Measurements from ENCODE around the gene SLC25A28. TPM values are rescaled to one million over a fixed set of nuclear protein-coding genes. Genes with fewer than 3 reads are reported as not detected.

The SLC25A28 gene
- total RNA-seq, result 10 to 100 TPM; 50.1 to 53.3 TPM

DNA sequence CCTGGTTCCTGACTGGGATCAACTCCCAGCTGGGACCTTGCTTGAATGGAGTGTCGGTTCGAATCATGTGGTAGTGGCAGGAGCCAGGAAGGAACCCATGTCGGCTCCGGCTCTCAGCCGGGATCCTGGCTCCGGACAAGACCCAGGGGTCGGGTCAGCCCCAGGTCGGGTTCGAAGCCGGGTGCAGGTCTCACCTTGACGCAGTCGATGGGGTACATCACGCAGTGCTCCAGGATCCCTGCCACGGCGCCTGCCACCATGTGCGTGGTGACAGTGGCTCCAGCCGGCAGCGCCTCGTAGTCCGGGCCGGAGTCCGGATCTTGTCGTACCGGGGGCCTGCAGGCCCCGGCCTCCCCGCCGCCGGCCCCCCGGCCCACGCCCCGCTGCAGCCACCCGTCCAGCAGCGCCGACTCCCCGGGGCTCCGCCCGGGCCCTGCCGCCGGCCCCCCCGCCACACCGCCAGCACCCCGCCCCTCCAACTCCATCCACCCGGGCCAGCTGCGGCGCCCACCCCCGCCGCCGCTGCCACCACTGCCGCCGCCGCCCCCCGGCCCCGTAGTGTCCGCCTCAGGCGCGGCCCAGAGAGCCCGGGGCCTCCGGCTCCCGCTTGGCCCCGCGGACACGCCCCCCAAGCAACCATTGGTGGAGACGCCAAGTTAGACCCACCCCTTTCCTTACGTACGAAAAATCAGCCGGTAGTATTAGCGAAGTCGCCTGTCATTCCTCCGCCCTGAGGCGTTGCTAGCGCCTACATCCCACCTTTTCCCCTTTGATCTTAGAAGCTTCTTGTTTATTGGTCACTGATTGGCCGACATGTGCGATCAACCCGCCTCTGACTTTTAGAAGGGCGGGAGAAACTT, at the start of gene SLC25A28:
Gene SLC25A28 (minus strand): TSS at position 589 of the 860 bp plus-strand sequence. CDS start 104 bp downstream, at position 485.
- Histone ChIP-seq H3K9me3 (no peaks in the 10 kb centered on the region), H3K4me3 (peak within 1 kb of the TSS; percentile 69), H3K36me3 (no peaks in the 10 kb centered on the region), H3K27me3 (replicated peaks; ENCODE audit: insufficient read depth) (no peaks in the 10 kb centered on the region), H3K27ac (peak within 1 kb of the TSS; percentile 90 to 98), H3K4me1 (ENCODE audit: control insufficient read depth in 1 of 2, low read depth in 2 of 2) (peaks cover 32 to 38% of the 10 kb centered on the region in 2 donors)
- ATAC-seq (ENCODE audit: insufficient number of reproducible peaks, low FRiP score, low read depth) (peak; percentile 97), DNase-seq (ENCODE audit: low spot score) (peak; percentile 81)
- TF ChIP-seq, protein P1, sequence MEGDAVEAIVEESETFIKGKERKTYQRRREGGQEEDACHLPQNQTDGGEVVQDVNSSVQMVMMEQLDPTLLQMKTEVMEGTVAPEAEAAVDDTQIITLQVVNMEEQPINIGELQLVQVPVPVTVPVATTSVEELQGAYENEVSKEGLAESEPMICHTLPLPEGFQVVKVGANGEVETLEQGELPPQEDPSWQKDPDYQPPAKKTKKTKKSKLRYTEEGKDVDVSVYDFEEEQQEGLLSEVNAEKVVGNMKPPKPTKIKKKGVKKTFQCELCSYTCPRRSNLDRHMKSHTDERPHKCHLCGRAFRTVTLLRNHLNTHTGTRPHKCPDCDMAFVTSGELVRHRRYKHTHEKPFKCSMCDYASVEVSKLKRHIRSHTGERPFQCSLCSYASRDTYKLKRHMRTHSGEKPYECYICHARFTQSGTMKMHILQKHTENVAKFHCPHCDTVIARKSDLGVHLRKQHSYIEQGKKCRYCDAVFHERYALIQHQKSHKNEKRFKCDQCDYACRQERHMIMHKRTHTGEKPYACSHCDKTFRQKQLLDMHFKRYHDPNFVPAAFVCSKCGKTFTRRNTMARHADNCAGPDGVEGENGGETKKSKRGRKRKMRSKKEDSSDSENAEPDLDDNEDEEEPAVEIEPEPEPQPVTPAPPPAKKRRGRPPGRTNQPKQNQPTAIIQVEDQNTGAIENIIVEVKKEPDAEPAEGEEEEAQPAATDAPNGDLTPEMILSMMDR (IDR thresholded peaks at IDR 0.05), result no peak

DNA sequence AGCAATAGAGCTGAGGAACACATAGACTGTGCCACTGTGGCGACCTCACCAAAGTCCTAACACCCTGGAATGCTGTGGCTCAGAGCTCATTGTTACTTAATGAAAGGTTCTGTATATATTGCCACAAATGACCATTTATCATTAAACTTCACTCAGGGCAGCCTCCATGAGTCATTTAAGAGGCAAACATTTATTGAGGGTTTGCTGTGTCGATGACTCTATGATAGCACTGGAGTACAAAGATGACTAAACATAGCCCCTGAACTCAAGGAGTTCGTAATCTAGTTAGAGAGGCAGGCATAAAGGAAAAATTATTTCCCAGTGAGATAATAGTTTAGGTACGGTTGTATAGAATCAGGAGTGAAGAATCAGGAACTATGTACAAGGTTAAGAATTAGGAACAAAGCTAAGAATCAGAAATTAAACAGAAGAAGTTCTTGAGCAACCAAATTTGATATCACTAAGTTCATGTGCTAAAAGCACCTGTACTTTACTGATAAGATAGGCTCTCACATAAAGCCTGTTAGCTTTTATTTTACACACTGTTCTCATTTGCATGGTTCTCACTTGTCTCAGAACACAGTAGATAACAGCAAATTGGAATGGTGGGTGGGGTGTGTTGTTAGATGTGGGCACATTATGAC, 47.0 kb upstream of the SLC25A28 start:
- no peak overlapping the region for H3K27ac ChIP-seq
- peaks cover 7% of the 10 kb centered on the region for H3K36me3 ChIP-seq

GRCh38 chr10:99665304-99665703, 45.1 kb upstream of the SLC25A28 start:
- TF ChIP-seq, protein P1 (IDR thresholded peaks at IDR 0.05), result no peak
- no peak overlapping the region for H3K4me3 ChIP-seq
- DNase-seq (ENCODE audit: low spot score) (no peak), ATAC-seq (ENCODE audit: insufficient number of reproducible peaks, low FRiP score, low read depth) (no peak)
- H3K4me1 ChIP-seq (ENCODE audit: control insufficient read depth in 1 of 2, low read depth in 2 of 2), result peaks cover 0 to 1% of the 10 kb centered on the region in 2 donors
- H3K9me3 ChIP-seq, result no peaks in the 10 kb centered on the region
- no peak overlapping the region for H3K27ac ChIP-seq
- H3K36me3 ChIP-seq, result peaks cover 7% of the 10 kb centered on the region
- no peaks in the 10 kb centered on the region for H3K27me3 ChIP-seq (replicated peaks; ENCODE audit: insufficient read depth)

More for the DNA sequence above, 47.0 kb upstream of the SLC25A28 start:
- Histone ChIP-seq H3K27me3 (replicated peaks; ENCODE audit: insufficient read depth) (no peaks in the 10 kb centered on the region), H3K9me3 (no peaks in the 10 kb centered on the region), H3K4me1 (ENCODE audit: control insufficient read depth in 1 of 2, low read depth in 2 of 2) (no peaks in the 10 kb centered on the region), H3K4me3 (no peak overlapping the region)
- TF ChIP-seq, protein P1 (IDR thresholded peaks at IDR 0.05), result no peak
- no peak for DNase-seq (ENCODE audit: low spot score)
- no peak for ATAC-seq (ENCODE audit: insufficient number of reproducible peaks, low FRiP score, low read depth)

DNA sequence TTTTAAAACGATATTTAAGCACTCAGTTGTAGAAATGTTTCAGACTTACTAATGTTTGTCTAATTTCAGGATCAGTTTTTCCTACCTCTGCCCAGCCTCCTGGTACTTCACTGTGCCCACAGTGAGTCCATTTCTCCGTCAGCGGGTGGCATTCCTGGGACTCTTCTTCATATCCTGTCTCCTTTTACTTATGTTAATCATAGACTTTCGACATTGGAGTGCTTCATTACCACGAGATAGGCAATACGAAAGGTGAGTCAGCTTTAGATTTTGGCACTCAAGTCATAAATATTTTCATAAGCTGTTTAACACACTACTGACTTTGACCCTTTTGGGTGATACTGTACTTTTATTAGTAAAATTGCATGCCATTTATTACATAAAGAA, 41.1 kb upstream of the SLC25A28 start:
- no peaks in the 10 kb centered on the region for H3K27me3 ChIP-seq (replicated peaks; ENCODE audit: insufficient read depth)
- TF ChIP-seq, protein P1 (IDR thresholded peaks at IDR 0.05), result no peak
- no peaks in the 10 kb centered on the region for H3K9me3 ChIP-seq
- no peak for ATAC-seq (ENCODE audit: insufficient number of reproducible peaks, low FRiP score, low read depth)
- H3K4me3 ChIP-seq, result no peak overlapping the region
- peaks cover 14% of the 10 kb centered on the region in 2 donors for H3K4me1 ChIP-seq (ENCODE audit: control insufficient read depth in 1 of 2, low read depth in 2 of 2)
- H3K27ac ChIP-seq, result no peak overlapping the region
- no peaks in the 10 kb centered on the region for H3K36me3 ChIP-seq
- no peak for DNase-seq (ENCODE audit: low spot score)

- Histone ChIP-seq H3K4me1 (ENCODE audit: control insufficient read depth in 1 of 2, low read depth in 2 of 2) (peaks cover 14% of the 10 kb centered on the region in 2 donors), H3K9me3 (no peaks in the 10 kb centered on the region), H3K36me3 (no peaks in the 10 kb centered on the region), H3K27me3 (replicated peaks; ENCODE audit: insufficient read depth) (no peaks in the 10 kb centered on the region), H3K27ac (no peak overlapping the region), H3K4me3 (no peak overlapping the region)
- no peak for DNase-seq (ENCODE audit: low spot score)
- no peak for ATAC-seq (ENCODE audit: insufficient number of reproducible peaks, low FRiP score, low read depth)
- TF ChIP-seq, protein P1 (IDR thresholded peaks at IDR 0.05), result no peak
These were observed 40.6 kb upstream of the SLC25A28 start for GRCh38 chr10:99660662-99661376.
